WTC11 (cell line): ENCODE results near the gene VPS39.

Source experiments
- ARID4B ChIP-seq: sonication (generic); formaldehyde crosslinking; IDR thresholded peaks from 2 replicates; pipeline ENCODE4 v1.8.0; 2023; ENCODE audit warnings: missing genetic modification reagents, mild to moderate bottlenecking, borderline replicate concordance
- ATF1 ChIP-seq: sonication (generic); formaldehyde crosslinking; IDR thresholded peaks from 2 replicates; pipeline ENCODE4 v1.8.1; 2023; ENCODE audit warnings: mild to moderate bottlenecking, moderate library complexity, missing genetic modification reagents
- ATF3 ChIP-seq: sonication (generic); formaldehyde crosslinking; conservative IDR thresholded peaks from 2 replicates; pipeline ENCODE4 v1.8.1; 2022; ENCODE audit warnings: mild to moderate bottlenecking, missing genetic modification reagents
- CTCF ChIP-seq: fragments of 200-600 bp; IDR thresholded peaks from 2 replicates; pipeline ENCODE4 v1.8.0; 2022; ENCODE audit warnings: antibody characterized with exemption
- ELF4 ChIP-seq: sonication (generic); formaldehyde crosslinking; IDR thresholded peaks from 2 replicates; pipeline ENCODE4 v1.8.1; 2022; ENCODE audit warnings: low read depth, mild to moderate bottlenecking, moderate library complexity, missing genetic modification reagents
- IRF2 ChIP-seq: sonication (generic); formaldehyde crosslinking; IDR thresholded peaks from 2 replicates; pipeline ENCODE4 v1.8.0; 2022; ENCODE audit warnings: low read depth, missing genetic modification reagents, borderline replicate concordance
- MAX ChIP-seq: sonication (generic); formaldehyde crosslinking; IDR thresholded peaks from 2 replicates; pipeline ENCODE4 v1.8.0; 2022; ENCODE audit warnings: mild to moderate bottlenecking, missing genetic modification reagents
- TEAD4 ChIP-seq: sonication (generic); formaldehyde crosslinking; IDR thresholded peaks from 2 replicates; pipeline ENCODE4 v1.8.0; 2022; ENCODE audit warnings: mild to moderate bottlenecking, missing genetic modification reagents
- ZBTB43 ChIP-seq: sonication (generic); formaldehyde crosslinking; IDR thresholded peaks from 2 replicates; pipeline ENCODE4 v1.8.1; 2023; ENCODE audit warnings: mild to moderate bottlenecking, missing genetic modification reagents
- TF ChIP-seq, protein P1 (sequence below): sonication (generic); formaldehyde crosslinking; IDR thresholded peaks from 2 replicates; pipeline ENCODE4 v1.8.0; 2022; ENCODE audit warnings: missing genetic modification reagents

DNA sequence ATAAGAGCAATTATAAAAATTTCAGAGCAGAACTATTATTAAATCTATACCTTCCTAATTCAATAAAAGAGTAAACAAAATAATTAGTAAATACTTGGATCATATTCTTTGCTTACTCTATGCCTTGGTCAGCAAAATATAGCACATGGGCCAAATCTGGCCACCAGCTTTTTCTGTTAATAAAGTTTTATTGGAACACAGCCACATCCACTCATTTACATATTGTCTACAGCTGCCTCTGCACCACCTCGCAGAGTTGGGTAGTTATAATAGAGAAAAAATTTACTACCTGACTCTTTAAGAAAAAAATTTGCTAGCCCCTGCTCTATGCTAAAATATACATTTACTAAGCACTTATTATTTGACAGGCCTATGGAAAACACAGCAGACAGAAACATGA is 32.7 kb upstream of the VPS39 start:
- TF ChIP-seq TEAD4, result no peak
- TF ChIP-seq CTCF, result no peak
- no peak for TF ChIP-seq IRF2 (CRISPR knock-in tag)
- no peak for TF ChIP-seq ATF3 (CRISPR knock-in tag)
- no peak for TF ChIP-seq ZBTB43 (CRISPR knock-in tag)
- TF ChIP-seq ATF1 (CRISPR knock-in tag), result no peak
- TF ChIP-seq ARID4B (CRISPR knock-in tag), result no peak
- TF ChIP-seq ELF4 (CRISPR knock-in tag), result no peak
- TF ChIP-seq MAX (CRISPR knock-in tag), result no peak
- TF ChIP-seq, protein P1, sequence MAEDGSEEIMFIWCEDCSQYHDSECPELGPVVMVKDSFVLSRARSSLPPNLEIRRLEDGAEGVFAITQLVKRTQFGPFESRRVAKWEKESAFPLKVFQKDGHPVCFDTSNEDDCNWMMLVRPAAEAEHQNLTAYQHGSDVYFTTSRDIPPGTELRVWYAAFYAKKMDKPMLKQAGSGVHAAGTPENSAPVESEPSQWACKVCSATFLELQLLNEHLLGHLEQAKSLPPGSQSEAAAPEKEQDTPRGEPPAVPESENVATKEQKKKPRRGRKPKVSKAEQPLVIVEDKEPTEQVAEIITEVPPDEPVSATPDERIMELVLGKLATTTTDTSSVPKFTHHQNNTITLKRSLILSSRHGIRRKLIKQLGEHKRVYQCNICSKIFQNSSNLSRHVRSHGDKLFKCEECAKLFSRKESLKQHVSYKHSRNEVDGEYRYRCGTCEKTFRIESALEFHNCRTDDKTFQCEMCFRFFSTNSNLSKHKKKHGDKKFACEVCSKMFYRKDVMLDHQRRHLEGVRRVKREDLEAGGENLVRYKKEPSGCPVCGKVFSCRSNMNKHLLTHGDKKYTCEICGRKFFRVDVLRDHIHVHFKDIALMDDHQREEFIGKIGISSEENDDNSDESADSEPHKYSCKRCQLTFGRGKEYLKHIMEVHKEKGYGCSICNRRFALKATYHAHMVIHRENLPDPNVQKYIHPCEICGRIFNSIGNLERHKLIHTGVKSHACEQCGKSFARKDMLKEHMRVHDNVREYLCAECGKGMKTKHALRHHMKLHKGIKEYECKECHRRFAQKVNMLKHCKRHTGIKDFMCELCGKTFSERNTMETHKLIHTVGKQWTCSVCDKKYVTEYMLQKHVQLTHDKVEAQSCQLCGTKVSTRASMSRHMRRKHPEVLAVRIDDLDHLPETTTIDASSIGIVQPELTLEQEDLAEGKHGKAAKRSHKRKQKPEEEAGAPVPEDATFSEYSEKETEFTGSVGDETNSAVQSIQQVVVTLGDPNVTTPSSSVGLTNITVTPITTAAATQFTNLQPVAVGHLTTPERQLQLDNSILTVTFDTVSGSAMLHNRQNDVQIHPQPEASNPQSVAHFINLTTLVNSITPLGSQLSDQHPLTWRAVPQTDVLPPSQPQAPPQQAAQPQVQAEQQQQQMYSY (CRISPR knock-in tag), result no peak
